ENCODE data around the gene ATP5F1C.

The ATP5F1C gene

GRCh38 chr10:7804216-7804615 lies 16.2 kb downstream of the ATP5F1C start:
- no peak for DNase-seq (ENCODE audit: low spot score)
- Histone ChIP-seq H3K4ac (ENCODE audit: low read length) (no peak overlapping the region), H3K9me3 (replicated peaks in 1 of 2; ENCODE audit: control insufficient read depth in 2 of 2, insufficient read depth in 1 of 2, low read depth in 1 of 2, low read length in 2 of 2) (no peaks in the 10 kb centered on the region), H3K4me2 (ENCODE audit: insufficient read depth, low read length, poor library complexity, severe bottlenecking) (no peak overlapping the region), H4K8ac (ENCODE audit: low read depth, low read length) (no peak overlapping the region), H3K23ac (ENCODE audit: low read depth, low read length, poor library complexity) (no peak overlapping the region), H2BK12ac (ENCODE audit: low read length) (no peak overlapping the region), H2BK5ac (ENCODE audit: low read length) (no peak overlapping the region), H3K27me3 (ENCODE audit: control insufficient read depth in 3 of 3, insufficient read depth in 3 of 3, low read depth in 1 of 3, low read length in 3 of 3) (no peaks in the 10 kb centered on the region), H4K91ac (ENCODE audit: low read depth, low read length, poor library complexity) (no peak overlapping the region), H3K4me3 (ENCODE audit: low read length in 2 of 2) (no peak overlapping the region), H3K36me3 (replicated peaks in 1 of 2; ENCODE audit: control insufficient read depth in 2 of 2, insufficient read depth in 2 of 2, low read length in 2 of 2) (peaks cover 29 to 92% of the 10 kb centered on the region in 2 donors), H2BK120ac (ENCODE audit: low read depth, low read length) (no peak overlapping the region), H3K4me1 (ENCODE audit: control insufficient read depth in 2 of 2, insufficient read depth in 1 of 2, low read depth in 1 of 2, low read length in 2 of 2) (no peaks in the 10 kb centered on the region), H2AFZ (ENCODE audit: low read length) (no peak overlapping the region), H3K9ac (ENCODE audit: low read depth, low read length, poor library complexity) (no peak overlapping the region), H3K27ac (replicated peaks; ENCODE audit: low read length) (no peak overlapping the region), H2AK5ac (ENCODE audit: low read depth, low read length) (no peak overlapping the region), H3K18ac (ENCODE audit: low read length) (no peak overlapping the region), H2BK15ac (ENCODE audit: low read length) (no peak overlapping the region), H3K14ac (ENCODE audit: low read length) (no peak overlapping the region), H3K79me1 (ENCODE audit: low read depth, low read length) (no peaks in the 10 kb centered on the region)
- no CpG with 5 or more reads among the region's 6 CpGs for WGBS, 2 donors (ENCODE audit: extremely low coverage in 2 of 2, insufficient read length in 2 of 2, insufficient replicate concordance in 1 of 2)

- H3K27ac ChIP-seq (replicated peaks; ENCODE audit: low read length), result no peak overlapping the region
- H3K9me3 ChIP-seq (replicated peaks in 1 of 2; ENCODE audit: control insufficient read depth in 2 of 2, insufficient read depth in 1 of 2, low read depth in 1 of 2, low read length in 2 of 2), result no peaks in the 10 kb centered on the region
- no peaks in the 10 kb centered on the region for H3K79me1 ChIP-seq (ENCODE audit: low read depth, low read length)
- H3K23ac ChIP-seq (ENCODE audit: low read depth, low read length, poor library complexity), result no peak overlapping the region
- peaks cover 28 to 91% of the 10 kb centered on the region in 2 donors for H3K36me3 ChIP-seq (replicated peaks in 1 of 2; ENCODE audit: control insufficient read depth in 2 of 2, insufficient read depth in 2 of 2, low read length in 2 of 2)
- no peak overlapping the region for H2BK12ac ChIP-seq (ENCODE audit: low read length)
- no peak overlapping the region for H3K18ac ChIP-seq (ENCODE audit: low read length)
- no peak overlapping the region for H2BK15ac ChIP-seq (ENCODE audit: low read length)
- H3K4me2 ChIP-seq (ENCODE audit: insufficient read depth, low read length, poor library complexity, severe bottlenecking), result no peak overlapping the region
- no peak overlapping the region for H2BK5ac ChIP-seq (ENCODE audit: low read length)
- no peak overlapping the region for H3K14ac ChIP-seq (ENCODE audit: low read length)
- no peak overlapping the region for H3K4me3 ChIP-seq (ENCODE audit: low read length in 2 of 2)
- H3K4me1 ChIP-seq (ENCODE audit: control insufficient read depth in 2 of 2, insufficient read depth in 1 of 2, low read depth in 1 of 2, low read length in 2 of 2), result no peaks in the 10 kb centered on the region
- H4K8ac ChIP-seq (ENCODE audit: low read depth, low read length), result no peak overlapping the region
- WGBS, 2 donors (ENCODE audit: extremely low coverage in 2 of 2, insufficient read length in 2 of 2, insufficient replicate concordance in 1 of 2), result no CpG with 5 or more reads among the region's 2 CpGs
- no peak overlapping the region for H2AK5ac ChIP-seq (ENCODE audit: low read depth, low read length)
- no peak overlapping the region for H2BK120ac ChIP-seq (ENCODE audit: low read depth, low read length)
- no peaks in the 10 kb centered on the region for H3K27me3 ChIP-seq (ENCODE audit: control insufficient read depth in 3 of 3, insufficient read depth in 3 of 3, low read depth in 1 of 3, low read length in 3 of 3)
- H3K9ac ChIP-seq (ENCODE audit: low read depth, low read length, poor library complexity), result no peak overlapping the region
- no peak overlapping the region for H4K91ac ChIP-seq (ENCODE audit: low read depth, low read length, poor library complexity)
- no peak overlapping the region for H2AFZ ChIP-seq (ENCODE audit: low read length)
- H3K4ac ChIP-seq (ENCODE audit: low read length), result no peak overlapping the region
- no peak for DNase-seq (ENCODE audit: low spot score)
These were observed 16.8 kb downstream of the ATP5F1C start for GRCh38 chr10:7804741-7805140.

GRCh38 chr10:7808686-7809267 lies 20.8 kb downstream of the ATP5F1C start:
- H3K4me3 ChIP-seq (ENCODE audit: low read length in 2 of 2), result no peak overlapping the region
- no peak overlapping the region for H2BK5ac ChIP-seq (ENCODE audit: low read length)
- H2BK15ac ChIP-seq (ENCODE audit: low read length), result no peak overlapping the region
- H3K79me1 ChIP-seq (ENCODE audit: low read depth, low read length), result no peaks in the 10 kb centered on the region
- H4K8ac ChIP-seq (ENCODE audit: low read depth, low read length), result no peak overlapping the region
- H3K36me3 ChIP-seq (replicated peaks in 1 of 2; ENCODE audit: control insufficient read depth in 2 of 2, insufficient read depth in 2 of 2, low read length in 2 of 2), result peaks cover 16 to 54% of the 10 kb centered on the region in 2 donors
- no peak overlapping the region for H2AK5ac ChIP-seq (ENCODE audit: low read depth, low read length)
- H3K9ac ChIP-seq (ENCODE audit: low read depth, low read length, poor library complexity), result no peak overlapping the region
- no CpG with 5 or more reads among the region's 4 CpGs for WGBS, 2 donors (ENCODE audit: extremely low coverage in 2 of 2, insufficient read length in 2 of 2, insufficient replicate concordance in 1 of 2)
- H2BK12ac ChIP-seq (ENCODE audit: low read length), result no peak overlapping the region
- H4K91ac ChIP-seq (ENCODE audit: low read depth, low read length, poor library complexity), result no peak overlapping the region
- no peak overlapping the region for H2BK120ac ChIP-seq (ENCODE audit: low read depth, low read length)
- no peaks in the 10 kb centered on the region for H3K4me1 ChIP-seq (ENCODE audit: control insufficient read depth in 2 of 2, insufficient read depth in 1 of 2, low read depth in 1 of 2, low read length in 2 of 2)
- no peaks in the 10 kb centered on the region for H3K27me3 ChIP-seq (ENCODE audit: control insufficient read depth in 3 of 3, insufficient read depth in 3 of 3, low read depth in 1 of 3, low read length in 3 of 3)
- no peak overlapping the region for H3K4ac ChIP-seq (ENCODE audit: low read length)
- no peak overlapping the region for H3K18ac ChIP-seq (ENCODE audit: low read length)
- no peak overlapping the region for H3K23ac ChIP-seq (ENCODE audit: low read depth, low read length, poor library complexity)
- no peak overlapping the region for H3K14ac ChIP-seq (ENCODE audit: low read length)
- no peak overlapping the region for H2AFZ ChIP-seq (ENCODE audit: low read length)
- DNase-seq (ENCODE audit: low spot score), result no peak
- H3K4me2 ChIP-seq (ENCODE audit: insufficient read depth, low read length, poor library complexity, severe bottlenecking), result no peak overlapping the region
- no peaks in the 10 kb centered on the region for H3K9me3 ChIP-seq (replicated peaks in 1 of 2; ENCODE audit: control insufficient read depth in 2 of 2, insufficient read depth in 1 of 2, low read depth in 1 of 2, low read length in 2 of 2)
- no peak overlapping the region for H3K27ac ChIP-seq (replicated peaks; ENCODE audit: low read length)

- Histone ChIP-seq H3K4me3 (ENCODE audit: low read length in 2 of 2) (no peak overlapping the region), H3K4me1 (ENCODE audit: control insufficient read depth in 2 of 2, insufficient read depth in 1 of 2, low read depth in 1 of 2, low read length in 2 of 2) (no peaks in the 10 kb centered on the region), H3K27ac (replicated peaks; ENCODE audit: low read length) (no peak overlapping the region), H3K36me3 (replicated peaks in 1 of 2; ENCODE audit: control insufficient read depth in 2 of 2, insufficient read depth in 2 of 2, low read length in 2 of 2) (peaks cover 6 to 38% of the 10 kb centered on the region in 2 donors), H3K18ac (ENCODE audit: low read length) (no peak overlapping the region), H2AFZ (ENCODE audit: low read length) (no peak overlapping the region), H3K27me3 (ENCODE audit: control insufficient read depth in 3 of 3, insufficient read depth in 3 of 3, low read depth in 1 of 3, low read length in 3 of 3) (no peaks in the 10 kb centered on the region), H3K23ac (ENCODE audit: low read depth, low read length, poor library complexity) (no peak overlapping the region), H2BK5ac (ENCODE audit: low read length) (no peak overlapping the region), H2BK15ac (ENCODE audit: low read length) (no peak overlapping the region), H3K4ac (ENCODE audit: low read length) (no peak overlapping the region), H2AK5ac (ENCODE audit: low read depth, low read length) (no peak overlapping the region), H3K79me1 (ENCODE audit: low read depth, low read length) (no peaks in the 10 kb centered on the region), H2BK120ac (ENCODE audit: low read depth, low read length) (no peak overlapping the region), H3K14ac (ENCODE audit: low read length) (no peak overlapping the region), H4K91ac (ENCODE audit: low read depth, low read length, poor library complexity) (no peak overlapping the region), H3K4me2 (ENCODE audit: insufficient read depth, low read length, poor library complexity, severe bottlenecking) (no peak overlapping the region), H4K8ac (ENCODE audit: low read depth, low read length) (no peak overlapping the region), H3K9ac (ENCODE audit: low read depth, low read length, poor library complexity) (no peak overlapping the region), H2BK12ac (ENCODE audit: low read length) (no peak overlapping the region), H3K9me3 (replicated peaks in 1 of 2; ENCODE audit: control insufficient read depth in 2 of 2, insufficient read depth in 1 of 2, low read depth in 1 of 2, low read length in 2 of 2) (no peaks in the 10 kb centered on the region)
- DNase-seq (ENCODE audit: low spot score), result no peak
- WGBS, 2 donors (ENCODE audit: extremely low coverage in 2 of 2, insufficient read length in 2 of 2, insufficient replicate concordance in 1 of 2), result no CpG with 5 or more reads among the region's 7 CpGs
These were observed 22.5 kb downstream of the ATP5F1C start for GRCh38 chr10:7810443-7810842.

Data from neuronal stem cell (in vitro differentiated cells).